ENCODE data around the gene IMMT.

DNA sequence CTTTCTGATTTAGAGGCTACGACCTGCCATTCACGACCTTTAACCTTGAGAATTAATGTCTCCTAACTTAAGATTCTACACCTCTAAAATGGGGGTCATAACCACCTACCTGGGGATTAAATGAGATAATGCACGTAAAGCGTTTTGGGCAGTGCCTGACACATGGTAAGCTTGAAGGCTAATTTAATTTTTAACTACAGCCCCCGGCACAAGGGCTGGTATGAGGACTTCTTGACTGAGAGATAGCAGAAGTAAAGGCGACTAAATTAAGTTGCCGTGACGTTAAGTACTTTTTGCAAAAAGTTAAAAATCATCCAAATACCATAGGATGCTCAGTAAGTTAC is 4.5 kb upstream of the IMMT start:
- TF ChIP-seq, protein P1, sequence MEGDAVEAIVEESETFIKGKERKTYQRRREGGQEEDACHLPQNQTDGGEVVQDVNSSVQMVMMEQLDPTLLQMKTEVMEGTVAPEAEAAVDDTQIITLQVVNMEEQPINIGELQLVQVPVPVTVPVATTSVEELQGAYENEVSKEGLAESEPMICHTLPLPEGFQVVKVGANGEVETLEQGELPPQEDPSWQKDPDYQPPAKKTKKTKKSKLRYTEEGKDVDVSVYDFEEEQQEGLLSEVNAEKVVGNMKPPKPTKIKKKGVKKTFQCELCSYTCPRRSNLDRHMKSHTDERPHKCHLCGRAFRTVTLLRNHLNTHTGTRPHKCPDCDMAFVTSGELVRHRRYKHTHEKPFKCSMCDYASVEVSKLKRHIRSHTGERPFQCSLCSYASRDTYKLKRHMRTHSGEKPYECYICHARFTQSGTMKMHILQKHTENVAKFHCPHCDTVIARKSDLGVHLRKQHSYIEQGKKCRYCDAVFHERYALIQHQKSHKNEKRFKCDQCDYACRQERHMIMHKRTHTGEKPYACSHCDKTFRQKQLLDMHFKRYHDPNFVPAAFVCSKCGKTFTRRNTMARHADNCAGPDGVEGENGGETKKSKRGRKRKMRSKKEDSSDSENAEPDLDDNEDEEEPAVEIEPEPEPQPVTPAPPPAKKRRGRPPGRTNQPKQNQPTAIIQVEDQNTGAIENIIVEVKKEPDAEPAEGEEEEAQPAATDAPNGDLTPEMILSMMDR (conservative IDR thresholded peaks at IDR 0.05 in 1 of 2, IDR thresholded peaks at IDR 0.05 in 1 of 2; ENCODE audit: extremely low read depth in 1 of 2, insufficient read depth in 1 of 2, low read depth in 1 of 2, low read length in 2 of 2): no peak
- TF ChIP-seq EZH2 (IDR thresholded peaks at IDR 0.05; ENCODE audit: borderline replicate concordance, low read length): no peak
